Daoy (cell line): ENCODE data around the gene DBH. TPM values are rescaled to one million over a fixed set of nuclear protein-coding genes. Genes with fewer than 3 reads are reported as not detected.
"Not testable (repeated sequence)": the region's sequence is repeated elsewhere in the genome, so short reads cannot be mapped to it uniquely, and the experiment has no call there.

ENCODE experiments used
- DNase-seq: peaks from one replicate; pipeline ENCODE4 v3.0.0-alpha.2; 2015; ENCODE audit warnings: low read depth
- total RNA-seq: library from RNA; depleted of rRNA; stranded (reverse); fragments of >200 nt; shearing (Covaris generic); gene quantifications from 2 replicates; pipeline ENCODE4 v1.2.3, GENCODE V29; 2014

DBH gene
- total RNA-seq, 1 experiment from 2014 or later, result not detected

GRCh38 chr9:133665535-133665934, 29.4 kb downstream of the DBH start:
- DNase-seq, result no peak

GRCh38 chr9:133666387-133666786, 30.2 kb downstream of the DBH start:
- no peak for DNase-seq

- no peak for DNase-seq
These were observed 30.7 kb downstream of the DBH start for GRCh38 chr9:133666845-133667244.

GRCh38 chr9:133667759-133668450, 31.7 kb downstream of the DBH start:
- no peak for DNase-seq

- DNase-seq, result no peak
These were observed 33.1 kb downstream of the DBH start for GRCh38 chr9:133669182-133669801.

- no peak for DNase-seq
These were observed 34.3 kb downstream of the DBH start for GRCh38 chr9:133670466-133670865.

GRCh38 chr9:133671371-133671770, 35.2 kb downstream of the DBH start:
- DNase-seq, result no peak

GRCh38 chr9:133672503-133673257, 36.5 kb downstream of the DBH start:
- DNase-seq, result no peak

- DNase-seq, result no peak
These were observed 37.1 kb downstream of the DBH start for GRCh38 chr9:133673258-133673655.

- DNase-seq, result no peak
These were observed 37.9 kb downstream of the DBH start for GRCh38 chr9:133674091-133674490.

- not testable (repeated sequence) for DNase-seq
These were observed 39.6 kb downstream of the DBH start for GRCh38 chr9:133675796-133676195.

- DNase-seq, result no peak
These were observed 40.3 kb downstream of the DBH start for GRCh38 chr9:133676450-133676849.

GRCh38 chr9:133677126-133678010, 41.2 kb downstream of the DBH start:
- DNase-seq, result no peak

GRCh38 chr9:133679056-133679455, 42.9 kb downstream of the DBH start:
- no peak for DNase-seq

- DNase-seq, result no peak
These were observed 43.4 kb downstream of the DBH start for GRCh38 chr9:133679466-133680061.

GRCh38 chr9:133680250-133680975, 44.2 kb downstream of the DBH start:
- no peak for DNase-seq

GRCh38 chr9:133680976-133681657, 45.0 kb downstream of the DBH start:
- DNase-seq, result no peak

- DNase-seq, result no peak
These were observed 45.6 kb downstream of the DBH start for GRCh38 chr9:133681658-133682306.

- no peak for DNase-seq
These were observed 46.8 kb downstream of the DBH start for GRCh38 chr9:133682818-133683585.
